Dermis microvascular lymphatic vessel endothelial cell (primary cell): ENCODE data around the gene ZNF574. TPM values are rescaled to one million over a fixed set of nuclear protein-coding genes. Genes with fewer than 3 reads are reported as not detected.

ENCODE experiments used
- DNase-seq, 2 donors: peaks; one replicate each; pipeline versions ENCODE4 v3.0.0 to v3.0.0-alpha.2; 2010; ENCODE audit warnings: low read depth in 2 of 2
- total RNA-seq: library from RNA; depleted of rRNA; stranded (reverse); fragments of >200 nt; gene quantifications from 2 replicates; pipeline ENCODE4 v1.2.1, GENCODE V29; 2014

Gene ZNF574
- total RNA-seq, 1 donor from 2014 or later, result 8.0 TPM

GRCh38 chr19:42059196-42059595, 16.8 kb upstream of the ZNF574 start:
- no peak for DNase-seq

- no peak for DNase-seq
Measured at GRCh38 chr19:42060117-42060516, 15.8 kb upstream of the ZNF574 start.

GRCh38 chr19:42062381-42062780, 13.6 kb upstream of the ZNF574 start:
- DNase-seq, result no peak

GRCh38 chr19:42064432-42064831, 11.5 kb upstream of the ZNF574 start:
- DNase-seq, result no peak

- DNase-seq, result no peak
Measured at GRCh38 chr19:42065051-42065450, 10.9 kb upstream of the ZNF574 start.

GRCh38 chr19:42065511-42065910, 10.5 kb upstream of the ZNF574 start:
- no peak for DNase-seq

GRCh38 chr19:42066075-42066754, 9.8 kb upstream of the ZNF574 start:
- DNase-seq, result no peak

- DNase-seq, result no peak
Measured at GRCh38 chr19:42067315-42067888, 8.6 kb upstream of the ZNF574 start.

GRCh38 chr19:42068361-42068755, 7.6 kb upstream of the ZNF574 start:
- no peak for DNase-seq

- DNase-seq, result no peak
Measured at GRCh38 chr19:42068756-42069571, 7.0 kb upstream of the ZNF574 start.

GRCh38 chr19:42069619-42070351, 6.2 kb upstream of the ZNF574 start, which contains the start of gene GRIK5:
Gene GRIK5, minus strand, starts transcription at chr19:42070206. Its CDS starts 4,436 bp downstream, at chr19:42065770.
- no peak for DNase-seq

GRCh38 chr19:42071247-42071646, 4.7 kb upstream of the ZNF574 start:
- DNase-seq, result no peak

- DNase-seq, result no peak
Measured at GRCh38 chr19:42074513-42075363, 1.2 kb upstream of the ZNF574 start.

GRCh38 chr19:42075364-42075615, 676 bp upstream of the ZNF574 start:
- DNase-seq, result no peak

GRCh38 chr19:42076380-42076944, 496 bp downstream of the ZNF574 start:
- no peak for DNase-seq

GRCh38 chr19:42078058-42078457, 2.1 kb downstream of the ZNF574 start:
- DNase-seq, result no peak

GRCh38 chr19:42078538-42079275, 2.7 kb downstream of the ZNF574 start:
- DNase-seq, result no peak

GRCh38 chr19:42079276-42079669, 3.3 kb downstream of the ZNF574 start:
- DNase-seq, result no peak

- no peak for DNase-seq
Measured at GRCh38 chr19:42079886-42080763, 4.2 kb downstream of the ZNF574 start.
